Astrocyte of the spinal cord (primary cell): ENCODE measurements around the gene GRK5.

ENCODE experiments used
- DNase-seq: peaks from one replicate; pipeline ENCODE4 v3.0.0; 2011; ENCODE audit warnings: low read depth, low spot score
- H3K4me3 ChIP-seq: 2 replicates; pipeline ENCODE4 v1.5.1; 2011; ENCODE audit warnings: low read depth, mild to moderate bottlenecking, low read length, moderate library complexity
- CTCF ChIP-seq: IDR thresholded peaks from 2 replicates; pipeline ENCODE4 v1.5.1; 2012; ENCODE audit warnings: low read depth, mild to moderate bottlenecking, low read length, inconsistent platforms
- in situ Hi-C: cut with HindIII; loops from 2 replicates; pipeline ENCODE4 v1.10.0; 2017; ENCODE audit warnings: low sequenced_read_pairs

GRK5 gene

GRCh38 chr10:119242186-119242585 is 34.8 kb downstream of the GRK5 start:
- TF ChIP-seq CTCF = no peak
- in situ Hi-C loops = no loop called here
- no peak overlapping the region for H3K4me3 ChIP-seq
- DNase-seq = no peak

- in situ Hi-C loops = no loop called here
- no peak for TF ChIP-seq CTCF
- no peak overlapping the region for H3K4me3 ChIP-seq
- DNase-seq = no peak
Measured at GRCh38 chr10:119243488-119243887, 36.1 kb downstream of the GRK5 start.

GRCh38 chr10:119243967-119244366 is 36.6 kb downstream of the GRK5 start:
- TF ChIP-seq CTCF = no peak
- no peak overlapping the region for H3K4me3 ChIP-seq
- DNase-seq = no peak
- in situ Hi-C loops = no loop called here

- no peak for TF ChIP-seq CTCF
- in situ Hi-C loops = no loop called here
- DNase-seq = no peak
Measured at GRCh38 chr10:119245272-119245671, 37.9 kb downstream of the GRK5 start.

GRCh38 chr10:119246862-119247549 is 39.6 kb downstream of the GRK5 start:
- TF ChIP-seq CTCF = no peak
- H3K4me3 ChIP-seq = no peak overlapping the region
- in situ Hi-C loops = no loop called here
- peak; percentile 85 for DNase-seq

More at GRCh38 chr10:119245272-119245671, 37.9 kb downstream of the GRK5 start:
- no peak overlapping the region for H3K4me3 ChIP-seq

- in situ Hi-C loops = no loop called here
Measured at GRCh38 chr10:119247550-119247894, 40.2 kb downstream of the GRK5 start.

More at GRCh38 chr10:119247550-119247894, 40.2 kb downstream of the GRK5 start:
- no peak for TF ChIP-seq CTCF
- no peak overlapping the region for H3K4me3 ChIP-seq
- no peak for DNase-seq
